ENCODE data around the gene HOXC13.

HOXC13 gene

GRCh38 chr12:53994009-53994263, 55.3 kb downstream of the HOXC13 start:
- Histone ChIP-seq H4K8ac (ENCODE audit: low read depth, low read length) (no peak overlapping the region), H3K36me3 (ENCODE audit: control insufficient read depth in 1 of 2, insufficient read depth in 2 of 2, low read length in 2 of 2) (no peaks in the 10 kb centered on the region), H3K27ac (ENCODE audit: low read depth, low read length) (no peak overlapping the region), H3K4me1 (ENCODE audit: control insufficient read depth in 1 of 2, insufficient read depth in 2 of 2, low read length in 2 of 2) (peaks cover 0 to 8% of the 10 kb centered on the region in 2 experiments), H3K4ac (ENCODE audit: low read depth, low read length) (no peak overlapping the region), H3K4me3 (ENCODE audit: low read depth, low read length) (no peak overlapping the region), H2BK12ac (ENCODE audit: low read length) (no peak overlapping the region), H3K14ac (ENCODE audit: low read length) (no peak overlapping the region), H3K79me1 (ENCODE audit: low read length) (no peaks in the 10 kb centered on the region), H2BK120ac (ENCODE audit: insufficient read depth, low read length, poor library complexity) (no peak overlapping the region), H3K9ac (ENCODE audit: low read length) (no peak overlapping the region), H4K91ac (ENCODE audit: low read depth, low read length) (no peak overlapping the region), H2AK5ac (ENCODE audit: low read length) (no peak overlapping the region), H3K23ac (ENCODE audit: low read length) (no peak overlapping the region), H3K9me3 (ENCODE audit: insufficient read depth, low read depth, low read length) (peaks cover 16% of the 10 kb centered on the region), H2AFZ (ENCODE audit: insufficient read depth, low read length, poor library complexity) (no peak overlapping the region), H4K12ac (ENCODE audit: low read depth, low read length) (no peak overlapping the region), H3K4me2 (ENCODE audit: low read length) (no peak overlapping the region), H3K79me2 (ENCODE audit: control insufficient read depth, insufficient read depth, low read length, poor library complexity) (no peaks in the 10 kb centered on the region), H3K27me3 (ENCODE audit: insufficient read depth, low read length) (peaks cover 93% of the 10 kb centered on the region), H3K18ac (ENCODE audit: low read length) (no peak overlapping the region), H2BK5ac (ENCODE audit: low read depth, low read length, poor library complexity) (no peak overlapping the region)
- DNase-seq: no peak
- no CpG with 5 or more reads among the region's 19 CpGs for WGBS (ENCODE audit: extremely low coverage, insufficient coverage, insufficient read length)

GRCh38 chr12:53994264-53995001, 55.8 kb downstream of the HOXC13 start:
- no peak overlapping the region for H2BK120ac ChIP-seq (ENCODE audit: insufficient read depth, low read length, poor library complexity)
- no CpG with 5 or more reads among the region's 60 CpGs for WGBS (ENCODE audit: extremely low coverage, insufficient coverage, insufficient read length)
- no peak overlapping the region for H3K4me3 ChIP-seq (ENCODE audit: low read depth, low read length)
- H3K36me3 ChIP-seq (ENCODE audit: control insufficient read depth in 1 of 2, insufficient read depth in 2 of 2, low read length in 2 of 2): no peaks in the 10 kb centered on the region
- no peak overlapping the region for H4K12ac ChIP-seq (ENCODE audit: low read depth, low read length)
- no peak overlapping the region for H3K27ac ChIP-seq (ENCODE audit: low read depth, low read length)
- H3K23ac ChIP-seq (ENCODE audit: low read length): no peak overlapping the region
- H2BK12ac ChIP-seq (ENCODE audit: low read length): no peak overlapping the region
- H3K27me3 ChIP-seq (ENCODE audit: insufficient read depth, low read length): peaks cover 96% of the 10 kb centered on the region
- no peak overlapping the region for H2AFZ ChIP-seq (ENCODE audit: insufficient read depth, low read length, poor library complexity)
- H2BK5ac ChIP-seq (ENCODE audit: low read depth, low read length, poor library complexity): no peak overlapping the region
- H3K4me2 ChIP-seq (ENCODE audit: low read length): no peak overlapping the region
- DNase-seq: no peak
- no peaks in the 10 kb centered on the region for H3K79me2 ChIP-seq (ENCODE audit: control insufficient read depth, insufficient read depth, low read length, poor library complexity)
- H4K8ac ChIP-seq (ENCODE audit: low read depth, low read length): no peak overlapping the region
- H3K4me1 ChIP-seq (ENCODE audit: control insufficient read depth in 1 of 2, insufficient read depth in 2 of 2, low read length in 2 of 2): peaks cover 0 to 8% of the 10 kb centered on the region in 2 experiments
- no peak overlapping the region for H3K9ac ChIP-seq (ENCODE audit: low read length)
- H3K79me1 ChIP-seq (ENCODE audit: low read length): no peaks in the 10 kb centered on the region
- no peak overlapping the region for H3K18ac ChIP-seq (ENCODE audit: low read length)
- peaks cover 16% of the 10 kb centered on the region for H3K9me3 ChIP-seq (ENCODE audit: insufficient read depth, low read depth, low read length)
- H4K91ac ChIP-seq (ENCODE audit: low read depth, low read length): no peak overlapping the region
- no peak overlapping the region for H3K4ac ChIP-seq (ENCODE audit: low read depth, low read length)
- no peak overlapping the region for H3K14ac ChIP-seq (ENCODE audit: low read length)
- no peak overlapping the region for H2AK5ac ChIP-seq (ENCODE audit: low read length)

GRCh38 chr12:53995002-53995377, 56.4 kb downstream of the HOXC13 start:
- Histone ChIP-seq H3K4ac (ENCODE audit: low read depth, low read length) (no peak overlapping the region), H3K27ac (ENCODE audit: low read depth, low read length) (no peak overlapping the region), H4K8ac (ENCODE audit: low read depth, low read length) (no peak overlapping the region), H2AK5ac (ENCODE audit: low read length) (no peak overlapping the region), H3K4me3 (ENCODE audit: low read depth, low read length) (no peak overlapping the region), H4K91ac (ENCODE audit: low read depth, low read length) (no peak overlapping the region), H3K79me2 (ENCODE audit: control insufficient read depth, insufficient read depth, low read length, poor library complexity) (no peaks in the 10 kb centered on the region), H3K18ac (ENCODE audit: low read length) (no peak overlapping the region), H3K14ac (ENCODE audit: low read length) (no peak overlapping the region), H3K27me3 (ENCODE audit: insufficient read depth, low read length) (peaks cover 97% of the 10 kb centered on the region), H3K79me1 (ENCODE audit: low read length) (no peaks in the 10 kb centered on the region), H2BK12ac (ENCODE audit: low read length) (no peak overlapping the region), H2BK120ac (ENCODE audit: insufficient read depth, low read length, poor library complexity) (no peak overlapping the region), H3K4me1 (ENCODE audit: control insufficient read depth in 1 of 2, insufficient read depth in 2 of 2, low read length in 2 of 2) (peaks cover 0 to 8% of the 10 kb centered on the region in 2 experiments), H3K4me2 (ENCODE audit: low read length) (no peak overlapping the region), H3K36me3 (ENCODE audit: control insufficient read depth in 1 of 2, insufficient read depth in 2 of 2, low read length in 2 of 2) (no peaks in the 10 kb centered on the region), H3K23ac (ENCODE audit: low read length) (no peak overlapping the region), H3K9ac (ENCODE audit: low read length) (no peak overlapping the region), H2AFZ (ENCODE audit: insufficient read depth, low read length, poor library complexity) (no peak overlapping the region), H4K12ac (ENCODE audit: low read depth, low read length) (no peak overlapping the region), H2BK5ac (ENCODE audit: low read depth, low read length, poor library complexity) (no peak overlapping the region), H3K9me3 (ENCODE audit: insufficient read depth, low read depth, low read length) (peaks cover 16% of the 10 kb centered on the region)
- no peak for DNase-seq
- no CpG with 5 or more reads among the region's 17 CpGs for WGBS (ENCODE audit: extremely low coverage, insufficient coverage, insufficient read length)

- Histone ChIP-seq H3K36me3 (ENCODE audit: control insufficient read depth in 1 of 2, insufficient read depth in 2 of 2, low read length in 2 of 2) (no peaks in the 10 kb centered on the region), H3K4me3 (ENCODE audit: low read depth, low read length) (no peak overlapping the region), H2AK5ac (ENCODE audit: low read length) (no peak overlapping the region), H4K8ac (ENCODE audit: low read depth, low read length) (no peak overlapping the region), H2AFZ (ENCODE audit: insufficient read depth, low read length, poor library complexity) (no peak overlapping the region), H3K14ac (ENCODE audit: low read length) (no peak overlapping the region), H2BK5ac (ENCODE audit: low read depth, low read length, poor library complexity) (no peak overlapping the region), H3K9ac (ENCODE audit: low read length) (no peak overlapping the region), H3K4me1 (ENCODE audit: control insufficient read depth in 1 of 2, insufficient read depth in 2 of 2, low read length in 2 of 2) (peaks cover 0 to 11% of the 10 kb centered on the region in 2 experiments), H3K27me3 (ENCODE audit: insufficient read depth, low read length) (peaks cover 97% of the 10 kb centered on the region), H2BK12ac (ENCODE audit: low read length) (no peak overlapping the region), H3K4me2 (ENCODE audit: low read length) (peak overlapping the region; percentile 24), H3K4ac (ENCODE audit: low read depth, low read length) (no peak overlapping the region), H4K91ac (ENCODE audit: low read depth, low read length) (no peak overlapping the region), H2BK120ac (ENCODE audit: insufficient read depth, low read length, poor library complexity) (no peak overlapping the region), H3K23ac (ENCODE audit: low read length) (no peak overlapping the region), H3K9me3 (ENCODE audit: insufficient read depth, low read depth, low read length) (peaks cover 17% of the 10 kb centered on the region), H3K79me1 (ENCODE audit: low read length) (no peaks in the 10 kb centered on the region), H3K27ac (ENCODE audit: low read depth, low read length) (no peak overlapping the region), H3K79me2 (ENCODE audit: control insufficient read depth, insufficient read depth, low read length, poor library complexity) (no peaks in the 10 kb centered on the region), H3K18ac (ENCODE audit: low read length) (no peak overlapping the region), H4K12ac (ENCODE audit: low read depth, low read length) (no peak overlapping the region)
- peak in 1 of 2 donors; percentile 4 for DNase-seq
- WGBS (ENCODE audit: extremely low coverage, insufficient coverage, insufficient read length): no CpG with 5 or more reads among the region's 48 CpGs
These were observed 57.0 kb downstream of the HOXC13 start for GRCh38 chr12:53995378-53996239.
